ENCODE measurements around the gene ALDH1L1.

GRCh38 chr3:126110431-126111125, 69.8 kb downstream of the ALDH1L1 start:
- no peak for TF ChIP-seq POLR2AphosphoS5 (IDR thresholded peaks at IDR 0.05)
- no peak for TF ChIP-seq CTCF (IDR thresholded peaks at IDR 0.05)

Measured in stomach (tissue), 4 donors.